ENCODE data around the gene ITK.

ITK gene

GRCh38 chr5:157180374-157181264 is at the start of gene ITK:
Gene ITK (plus strand): TSS chr5:157180840. CDS start chr5:157180978, 138 bp downstream.
- no peak for DNase-seq (ENCODE audit: low read depth)
- no peak within 1 kb of the TSS for H3K4me3 ChIP-seq (ENCODE audit: low read length)
- TF ChIP-seq CTCF (conservative IDR thresholded peaks at IDR 0.05; ENCODE audit: low read depth, low read length) = no peak

GRCh38 chr5:157130925-157131324 is 49.7 kb upstream of the ITK start:
- TF ChIP-seq CTCF (conservative IDR thresholded peaks at IDR 0.05; ENCODE audit: low read depth, low read length) = no peak
- no peak for DNase-seq (ENCODE audit: low read depth)
- no peak overlapping the region for H3K4me3 ChIP-seq (ENCODE audit: low read length)

DNA sequence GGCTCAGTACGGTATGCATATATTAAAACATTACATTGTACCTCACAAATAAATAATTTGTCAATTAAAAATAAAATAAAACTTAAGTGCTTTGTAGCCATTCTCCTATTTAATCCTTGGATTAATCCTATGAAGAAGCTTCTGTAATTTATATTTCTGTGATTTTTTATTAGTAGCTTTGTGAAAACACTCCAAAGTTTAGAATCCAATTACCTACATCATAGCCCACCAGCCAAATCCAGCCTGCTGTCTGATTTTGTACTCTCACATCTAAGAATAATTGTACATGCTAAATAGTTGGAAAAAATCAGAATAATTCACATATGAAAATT is 48.4 kb upstream of the ITK start:
- no peak for TF ChIP-seq CTCF (conservative IDR thresholded peaks at IDR 0.05; ENCODE audit: low read depth, low read length)
- no peak for DNase-seq (ENCODE audit: low read depth)
- no peak overlapping the region for H3K4me3 ChIP-seq (ENCODE audit: low read length)

DNA sequence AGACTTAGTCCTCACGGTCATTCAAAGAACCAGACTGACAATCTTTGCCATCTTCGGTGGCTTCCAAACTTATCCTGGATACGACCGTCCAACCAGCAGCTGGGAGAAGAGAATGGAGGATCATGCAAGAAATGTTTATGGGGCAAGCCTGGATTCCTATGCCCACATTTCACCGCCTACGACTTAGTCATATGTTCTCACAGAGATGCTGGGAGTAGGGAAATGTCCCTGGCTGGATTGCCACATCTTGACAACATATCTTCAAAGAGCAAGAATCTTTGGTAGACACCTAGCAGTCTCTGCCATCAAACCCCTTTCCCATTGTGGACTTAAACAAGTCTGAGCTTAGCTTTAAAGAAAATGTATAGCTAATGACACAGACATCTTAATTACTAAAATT is 42.9 kb upstream of the ITK start:
- DNase-seq (ENCODE audit: low read depth) = no peak
- no peak for TF ChIP-seq CTCF (conservative IDR thresholded peaks at IDR 0.05; ENCODE audit: low read depth, low read length)
- no peak overlapping the region for H3K4me3 ChIP-seq (ENCODE audit: low read length)

GRCh38 chr5:157142317-157143126 is 38.1 kb upstream of the ITK start, which contains the start of gene MED7:
Gene MED7 (minus strand): TSS chr5:157142865. CDS start chr5:157139431, 3,434 bp downstream.
- TF ChIP-seq CTCF (conservative IDR thresholded peaks at IDR 0.05; ENCODE audit: low read depth, low read length) = no peak
- DNase-seq (ENCODE audit: low read depth) = peak; percentile 97
- peak within 1 kb of the TSS; percentile 99 for H3K4me3 ChIP-seq (ENCODE audit: low read length)

DNA sequence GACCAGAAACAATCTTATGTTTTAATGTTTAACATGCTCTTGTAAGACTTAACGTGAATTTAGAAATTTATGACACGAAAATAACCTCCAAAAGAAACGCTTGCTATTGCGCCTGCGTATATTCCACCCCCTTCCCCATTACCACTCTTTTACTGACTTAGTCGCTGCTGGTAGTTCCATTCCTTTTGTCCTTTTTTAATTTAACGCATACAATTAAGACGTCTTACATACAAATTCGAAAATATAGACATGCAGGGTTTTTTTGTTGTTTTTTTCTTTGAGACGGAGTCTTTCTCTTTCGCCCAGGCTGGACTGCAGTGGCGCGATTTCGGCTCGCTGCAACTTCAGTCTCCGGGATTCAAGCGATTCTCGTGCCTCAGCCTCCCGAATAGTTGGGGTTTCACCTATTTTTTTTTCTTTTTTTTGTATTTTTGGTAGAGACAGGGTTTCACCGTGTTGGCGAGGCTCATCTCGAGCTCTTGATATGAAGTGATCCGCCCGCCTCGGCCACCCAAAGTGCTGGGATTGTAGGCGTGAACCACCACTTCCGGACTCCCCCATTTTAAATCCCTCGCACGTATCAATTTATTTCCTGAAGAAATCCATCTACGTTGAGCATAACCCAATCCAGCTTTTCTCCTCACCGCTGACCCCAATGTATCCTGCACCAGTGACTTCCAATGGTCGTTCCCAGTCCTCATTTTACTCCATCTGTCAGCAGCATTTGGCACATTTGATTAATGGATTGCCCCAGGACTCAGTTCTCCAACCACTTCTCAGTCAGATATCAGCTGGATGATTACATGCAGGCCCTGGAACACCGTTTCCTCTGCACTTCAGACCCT is 37.3 kb upstream of the ITK start:
- DNase-seq (ENCODE audit: low read depth) = no peak
- H3K4me3 ChIP-seq (ENCODE audit: low read length) = peak overlapping the region; percentile 99
- TF ChIP-seq CTCF (conservative IDR thresholded peaks at IDR 0.05; ENCODE audit: low read depth, low read length) = no peak
